SK-N-MC (cell line): Measurements from ENCODE around the gene GOLGA8H.
"Not testable (repeated sequence)": the region's sequence is repeated elsewhere in the genome, so short reads cannot be mapped to it uniquely, and the experiment has no call there.

Experiments used
- DNase-seq: peaks from one replicate; pipeline ENCODE4 v3.0.0-alpha.2; 2011; ENCODE audit warnings: low read depth, low spot score
- H3K27ac ChIP-seq: fragments of 200-600 bp; sonication (generic); 2 replicates; pipeline ENCODE4 v1.5.1; 2016; ENCODE audit warnings: mixed run types
- H3K36me3 ChIP-seq: fragments of 200-600 bp; sonication (generic); 2 replicates; pipeline ENCODE4 v1.6.1; 2017; ENCODE audit warnings: antibody characterized with exemption, low read length, mixed read lengths; ENCODE audit not compliant: insufficient read depth
- H3K4me3 ChIP-seq: fragments of 200-600 bp; sonication (generic); 2 replicates; pipeline ENCODE4 v1.5.1; 2016
- H3K9ac ChIP-seq: fragments of 200-600 bp; sonication (generic); 2 replicates; pipeline ENCODE4 v1.8.0; 2017; ENCODE audit warnings: mixed run types, mixed read lengths; ENCODE audit not compliant: insufficient read length
- H3K9me3 ChIP-seq: fragments of 200-600 bp; sonication (generic); 2 replicates; pipeline ENCODE4 v1.6.1; 2017; ENCODE audit warnings: low read depth, mild to moderate bottlenecking, antibody characterized with exemption, low read length, moderate library complexity, mixed read lengths
- EZH2 ChIP-seq: fragments of 200-600 bp; sonication (generic); IDR thresholded peaks from one replicate; pipeline ENCODE4 v1.6.1; 2017; ENCODE audit warnings: antibody characterized with exemption
- FOXP2 ChIP-seq: optimal IDR thresholded peaks from 2 replicates; pipeline ENCODE3; 2011; ENCODE audit warnings: mild to moderate bottlenecking, moderate library complexity; ENCODE audit not compliant: insufficient read depth; ENCODE audit errors: extremely low read length, control extremely low read depth
- POLR2AphosphoS5 ChIP-seq: IDR thresholded peaks from 2 replicates; pipeline ENCODE4 v1.6.1; 2012; ENCODE audit warnings: mild to moderate bottlenecking, low read depth, low read length, borderline replicate concordance

The GOLGA8H gene

GRCh38 chr15:30650012-30650929 is 46.4 kb downstream of the GOLGA8H start:
- DNase-seq = no peak
- peaks cover 34% of the 10 kb centered on the region for H3K36me3 ChIP-seq
- H3K9me3 ChIP-seq = no peaks in the 10 kb centered on the region
- no peak overlapping the region for H3K27ac ChIP-seq
- TF ChIP-seq FOXP2 (no peak), EZH2 (no peak), POLR2AphosphoS5 (no peak)
- H3K9ac ChIP-seq = no peak overlapping the region
- H3K4me3 ChIP-seq = no peak overlapping the region

DNA sequence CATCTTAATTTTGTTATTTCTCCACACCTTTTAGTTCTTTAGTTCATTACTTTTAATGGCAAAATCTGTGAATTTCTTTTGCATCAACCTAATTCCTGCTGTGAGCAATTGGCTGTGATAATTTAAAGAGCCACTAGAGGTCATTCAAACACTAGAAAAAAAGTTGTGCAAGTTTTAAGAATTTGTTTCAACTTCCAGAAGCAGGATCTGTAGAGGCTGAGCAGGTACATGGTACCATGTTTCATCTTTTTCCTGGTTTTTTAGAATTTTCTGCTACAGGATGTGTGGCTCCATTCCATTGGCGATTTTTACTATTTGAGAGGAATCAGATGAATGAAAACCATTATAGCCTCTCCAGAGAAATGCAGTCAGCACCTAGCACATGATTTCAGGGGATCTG is 57.3 kb downstream of the GOLGA8H start:
- H3K36me3 ChIP-seq, H3K9ac ChIP-seq, H3K27ac ChIP-seq, H3K9me3 ChIP-seq, DNase-seq, H3K4me3 ChIP-seq: not testable (repeated sequence)
